Measurements from ENCODE around the gene MED27. TPM values are rescaled to one million over a fixed set of nuclear protein-coding genes. Genes with fewer than 3 reads are reported as not detected.
"Not testable (repeated sequence)": the region's sequence is repeated elsewhere in the genome, so short reads cannot be mapped to it uniquely, and the experiment has no call there.

MED27 gene
- total and polyA plus RNA-seq, 7 experiments from 2014 or later: 11.5 to 44.2 (median 25.7) TPM

GRCh38 chr9:132061526-132061925 is 18.1 kb downstream of the MED27 start:
- peaks cover 0 to 11% (median 8%) of the 10 kb centered on the region in 11 donors for H3K9me3 Mint-ChIP-seq
- no peak overlapping the region for H3K27ac ChIP-seq (ENCODE audit: low read depth, low read length)
- H3K36me3 Mint-ChIP-seq: peaks cover 19 to 62% (median 38%) of the 10 kb centered on the region in 5 donors
- H3K4me3 Mint-ChIP-seq: no peak overlapping the region
- H3K4me1 Mint-ChIP-seq: peaks cover 0 to 33% (median 11%) of the 10 kb centered on the region in 7 donors
- no peaks in the 10 kb centered on the region for H3K27me3 ChIP-seq (ENCODE audit: control insufficient read depth in 2 of 2, insufficient read depth in 2 of 2, low read length in 2 of 2)
- H3K9me3 ChIP-seq (ENCODE audit: control insufficient read depth in 2 of 3, low read length in 3 of 3): peaks cover 0 to 5% (median 0%) of the 10 kb centered on the region in 3 experiments
- intact Hi-C loops (cut with micrococcal nuclease): no loop called here
- H3K4me3 ChIP-seq (ENCODE audit: low read length): no peak overlapping the region
- ATAC-seq: no peak
- no peaks in the 10 kb centered on the region for H3K4me1 ChIP-seq (ENCODE audit: control insufficient read depth in 2 of 2, insufficient read depth in 2 of 2, low read length in 2 of 2)
- H3K27ac Mint-ChIP-seq: no peak overlapping the region
- H3K27me3 Mint-ChIP-seq: no peaks in the 10 kb centered on the region
- POLR2A ChIA-PET: interaction anchor here (0.6 kb wide), 1 partner anchor 297 kb away, joined by 3 read pairs; no protein-coding TSS in a partner anchor
- CTCF ChIA-PET: interaction anchor here (0.7 kb wide), 1 partner anchor 921 kb away, joined by 3 read pairs; no protein-coding TSS in a partner anchor
- H3K36me3 ChIP-seq (ENCODE audit: control insufficient read depth in 2 of 3, insufficient read depth in 3 of 3, low read length in 3 of 3): peaks cover 0 to 38% (median 0%) of the 10 kb centered on the region in 3 experiments
- no peak for DNase-seq

- Mint-ChIP-seq H3K27me3 (no peaks in the 10 kb centered on the region), H3K36me3 (peaks cover 19 to 49% (median 38%) of the 10 kb centered on the region in 5 donors), H3K4me3 (no peak overlapping the region), H3K27ac (no peak overlapping the region), H3K4me1 (peaks cover 5 to 50% (median 28%) of the 10 kb centered on the region in 7 donors), H3K9me3 (peaks cover 0 to 11% (median 8%) of the 10 kb centered on the region in 11 donors)
- ChIA-PET CTCF (no interaction called here), POLR2A (no interaction called here)
- no peak for ATAC-seq
- H3K4me1 ChIP-seq (ENCODE audit: control insufficient read depth in 2 of 2, insufficient read depth in 2 of 2, low read length in 2 of 2): no peaks in the 10 kb centered on the region
- peaks cover 0 to 5% (median 0%) of the 10 kb centered on the region in 3 experiments for H3K9me3 ChIP-seq (ENCODE audit: control insufficient read depth in 2 of 3, low read length in 3 of 3)
- no peak overlapping the region for H3K27ac ChIP-seq (ENCODE audit: low read depth, low read length)
- H3K4me3 ChIP-seq (ENCODE audit: low read length): no peak overlapping the region
- DNase-seq: no peak
- intact Hi-C loops (cut with micrococcal nuclease): no loop called here
- no peaks in the 10 kb centered on the region for H3K27me3 ChIP-seq (ENCODE audit: control insufficient read depth in 2 of 2, insufficient read depth in 2 of 2, low read length in 2 of 2)
- H3K36me3 ChIP-seq (ENCODE audit: control insufficient read depth in 2 of 3, insufficient read depth in 3 of 3, low read length in 3 of 3): peaks cover 0 to 28% (median 0%) of the 10 kb centered on the region in 3 experiments
These were observed 20.3 kb downstream of the MED27 start for GRCh38 chr9:132059361-132059760.

DNA sequence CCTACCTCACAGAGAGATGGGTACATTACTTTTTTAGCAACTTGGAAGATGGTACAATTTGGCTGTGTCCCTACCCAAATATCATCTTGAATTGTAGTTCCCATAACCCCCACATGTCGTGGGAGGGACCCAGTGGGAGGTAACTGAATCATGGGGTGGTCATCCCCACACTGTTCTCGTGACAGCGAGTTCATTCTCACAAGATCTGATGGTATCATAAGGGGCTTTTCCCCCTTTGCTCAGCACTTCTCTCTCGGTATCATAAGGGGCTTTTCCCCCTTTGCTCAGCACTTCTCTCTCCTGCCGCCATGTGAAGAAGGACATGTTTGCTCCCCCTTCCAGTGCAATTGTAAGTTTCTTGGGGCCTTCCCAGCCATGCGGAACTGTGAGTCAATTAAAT is 21.4 kb downstream of the MED27 start:
- DNase-seq; H3K27me3 Mint-ChIP-seq; H3K4me3 ChIP-seq (ENCODE audit: low read length); H3K27ac ChIP-seq (ENCODE audit: low read depth, low read length); intact Hi-C loops (cut with micrococcal nuclease); ATAC-seq; POLR2A ChIA-PET; H3K9me3 ChIP-seq (ENCODE audit: control insufficient read depth in 2 of 3, low read length in 3 of 3); H3K27me3 ChIP-seq (ENCODE audit: control insufficient read depth in 2 of 2, insufficient read depth in 2 of 2, low read length in 2 of 2); H3K4me1 ChIP-seq (ENCODE audit: control insufficient read depth in 2 of 2, insufficient read depth in 2 of 2, low read length in 2 of 2); H3K27ac Mint-ChIP-seq: not testable (repeated sequence)
- H3K36me3 Mint-ChIP-seq: peaks cover 15 to 44% (median 38%) of the 10 kb centered on the region in 5 donors
- H3K9me3 Mint-ChIP-seq: peaks cover 0 to 11% (median 8%) of the 10 kb centered on the region in 11 donors
- H3K36me3 ChIP-seq (ENCODE audit: control insufficient read depth in 2 of 3, insufficient read depth in 3 of 3, low read length in 3 of 3): peaks cover 0 to 28% (median 0%) of the 10 kb centered on the region in 3 experiments
- H3K4me3 Mint-ChIP-seq: peak overlapping the region in 1 of 10 donors; percentile 0
- peaks cover 6 to 45% (median 26%) of the 10 kb centered on the region in 7 donors for H3K4me1 Mint-ChIP-seq
- CTCF ChIA-PET: interaction anchor here (0.6 kb wide), 1 partner anchor 301 kb away, joined by 4 read pairs; no protein-coding TSS in a partner anchor

GRCh38 chr9:132056717-132057560 is 22.7 kb downstream of the MED27 start:
- peaks cover 0 to 27% (median 0%) of the 10 kb centered on the region in 3 experiments for H3K36me3 ChIP-seq (ENCODE audit: control insufficient read depth in 2 of 3, insufficient read depth in 3 of 3, low read length in 3 of 3)
- Mint-ChIP-seq H3K4me1 (peaks cover 6 to 40% (median 29%) of the 10 kb centered on the region in 7 donors), H3K9me3 (peaks cover 0 to 11% (median 8%) of the 10 kb centered on the region in 11 donors), H3K27me3 (no peaks in the 10 kb centered on the region), H3K36me3 (peaks cover 15 to 40% (median 38%) of the 10 kb centered on the region in 5 donors), H3K27ac (no peak overlapping the region), H3K4me3 (no peak overlapping the region)
- H3K4me3 ChIP-seq (ENCODE audit: low read length): no peak overlapping the region
- no peak for ATAC-seq
- CTCF ChIA-PET: no interaction called here
- no peak overlapping the region for H3K27ac ChIP-seq (ENCODE audit: low read depth, low read length)
- POLR2A ChIA-PET: no interaction called here
- peaks cover 0 to 5% (median 0%) of the 10 kb centered on the region in 3 experiments for H3K9me3 ChIP-seq (ENCODE audit: control insufficient read depth in 2 of 3, low read length in 3 of 3)
- intact Hi-C loops (cut with micrococcal nuclease): no loop called here
- DNase-seq: no peak
- H3K4me1 ChIP-seq (ENCODE audit: control insufficient read depth in 2 of 2, insufficient read depth in 2 of 2, low read length in 2 of 2): no peaks in the 10 kb centered on the region
- no peaks in the 10 kb centered on the region for H3K27me3 ChIP-seq (ENCODE audit: control insufficient read depth in 2 of 2, insufficient read depth in 2 of 2, low read length in 2 of 2)

DNA sequence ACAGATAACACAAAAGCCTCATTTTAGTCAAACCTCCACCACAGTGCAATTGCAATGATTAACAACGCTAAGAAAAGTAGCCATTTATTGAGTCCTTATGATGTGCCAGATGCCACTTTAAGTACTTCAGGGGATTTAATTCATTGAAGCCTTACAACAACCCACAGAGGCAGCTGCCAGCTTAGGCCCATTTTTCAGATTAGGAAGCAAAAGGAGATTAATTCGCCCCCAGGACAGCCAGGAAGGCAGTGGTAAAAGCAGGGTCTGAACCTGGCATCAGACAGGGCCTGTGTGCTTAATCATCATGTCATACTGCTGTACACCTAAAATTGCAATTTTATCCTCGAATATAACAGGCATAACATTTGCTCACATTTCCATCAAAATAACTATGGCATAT is 23.9 kb downstream of the MED27 start:
- H3K27ac ChIP-seq (ENCODE audit: low read depth, low read length): no peak overlapping the region
- H3K36me3 Mint-ChIP-seq: peaks cover 15 to 35% (median 33%) of the 10 kb centered on the region in 5 donors
- H3K9me3 ChIP-seq (ENCODE audit: control insufficient read depth in 2 of 3, low read length in 3 of 3): peaks cover 0 to 5% (median 0%) of the 10 kb centered on the region in 3 experiments
- peaks cover 0 to 22% (median 0%) of the 10 kb centered on the region in 3 experiments for H3K36me3 ChIP-seq (ENCODE audit: control insufficient read depth in 2 of 3, insufficient read depth in 3 of 3, low read length in 3 of 3)
- CTCF ChIA-PET: no interaction called here
- H3K27me3 ChIP-seq (ENCODE audit: control insufficient read depth in 2 of 2, insufficient read depth in 2 of 2, low read length in 2 of 2): no peaks in the 10 kb centered on the region
- no peaks in the 10 kb centered on the region for H3K4me1 ChIP-seq (ENCODE audit: control insufficient read depth in 2 of 2, insufficient read depth in 2 of 2, low read length in 2 of 2)
- intact Hi-C loops (cut with micrococcal nuclease): no loop called here
- POLR2A ChIA-PET: no interaction called here
- no peaks in the 10 kb centered on the region for H3K27me3 Mint-ChIP-seq
- ATAC-seq (no peak), DNase-seq (no peak)
- peaks cover 0 to 11% (median 8%) of the 10 kb centered on the region in 11 donors for H3K9me3 Mint-ChIP-seq
- H3K4me3 ChIP-seq (ENCODE audit: low read length): no peak overlapping the region
- H3K27ac Mint-ChIP-seq: no peak overlapping the region
- H3K4me3 Mint-ChIP-seq: no peak overlapping the region
- H3K4me1 Mint-ChIP-seq: peaks cover 6 to 42% (median 26%) of the 10 kb centered on the region in 7 donors

GRCh38 chr9:132054024-132054423 is 25.6 kb downstream of the MED27 start:
- ATAC-seq: no peak
- H3K4me1 Mint-ChIP-seq: peaks cover 8 to 57% (median 34%) of the 10 kb centered on the region in 7 donors

More at GRCh38 chr9:132054024-132054423, 25.6 kb downstream of the MED27 start:
- no peaks in the 10 kb centered on the region for H3K4me1 ChIP-seq (ENCODE audit: control insufficient read depth in 2 of 2, insufficient read depth in 2 of 2, low read length in 2 of 2)
- intact Hi-C loops (cut with micrococcal nuclease): no loop called here
- H3K27me3 ChIP-seq (ENCODE audit: control insufficient read depth in 2 of 2, insufficient read depth in 2 of 2, low read length in 2 of 2): no peaks in the 10 kb centered on the region
- CTCF ChIA-PET: no interaction called here
- Mint-ChIP-seq H3K27me3 (no peaks in the 10 kb centered on the region), H3K9me3 (peaks cover 0 to 8% (median 5%) of the 10 kb centered on the region in 11 donors), H3K27ac (no peak overlapping the region), H3K36me3 (peaks cover 9 to 26% (median 19%) of the 10 kb centered on the region in 5 donors), H3K4me3 (no peak overlapping the region)
- H3K9me3 ChIP-seq (ENCODE audit: control insufficient read depth in 2 of 3, low read length in 3 of 3): no peaks in the 10 kb centered on the region
- H3K4me3 ChIP-seq (ENCODE audit: low read length): no peak overlapping the region
- H3K27ac ChIP-seq (ENCODE audit: low read depth, low read length): no peak overlapping the region
- no peak for DNase-seq
- peaks cover 0 to 12% (median 0%) of the 10 kb centered on the region in 3 experiments for H3K36me3 ChIP-seq (ENCODE audit: control insufficient read depth in 2 of 3, insufficient read depth in 3 of 3, low read length in 3 of 3)
- POLR2A ChIA-PET: no interaction called here

Measured in naive thymus-derived CD4-positive, alpha-beta T cell (primary cell).